Glutamatergic neuron (in vitro differentiated cells): ENCODE measurements around the gene CHRNB1. TPM values are rescaled to one million over a fixed set of nuclear protein-coding genes. Genes with fewer than 3 reads are reported as not detected.

Source experiments
- DNase-seq: peaks from one replicate; pipeline ENCODE4 v3.0.0; 2022
- H3K27ac Mint-ChIP-seq: one replicate; pipeline ENCODE4 v1.8.0; 2020; ENCODE audit warnings: mild to moderate bottlenecking, mixed read lengths, inconsistent platforms; ENCODE audit not compliant: unreplicated experiment
- H3K27me3 Mint-ChIP-seq: one replicate; pipeline ENCODE4 v1.8.0; 2020; ENCODE audit warnings: mild to moderate bottlenecking, moderate library complexity, mixed read lengths, inconsistent platforms; ENCODE audit not compliant: unreplicated experiment
- H3K36me3 Mint-ChIP-seq: one replicate; pipeline ENCODE4 v1.8.0; 2020; ENCODE audit warnings: mild to moderate bottlenecking, mixed read lengths, inconsistent platforms; ENCODE audit not compliant: unreplicated experiment
- H3K4me1 Mint-ChIP-seq: one replicate; pipeline ENCODE4 v1.8.0; 2020; ENCODE audit warnings: mild to moderate bottlenecking, low read depth, mixed read lengths, inconsistent platforms; ENCODE audit not compliant: unreplicated experiment
- H3K4me3 Mint-ChIP-seq: one replicate; pipeline ENCODE4 v1.8.0; 2020; ENCODE audit warnings: mild to moderate bottlenecking, mixed read lengths, inconsistent platforms; ENCODE audit not compliant: unreplicated experiment
- H3K9me3 Mint-ChIP-seq: one replicate; pipeline ENCODE4 v1.8.0; 2020; ENCODE audit warnings: mild to moderate bottlenecking, moderate library complexity, mixed read lengths, inconsistent platforms; ENCODE audit not compliant: unreplicated experiment
- CTCF ChIP-seq: fragments of 200-600 bp; sonication (generic); IDR thresholded peaks from one replicate; pipeline ENCODE4 v1.5.0; 2021; ENCODE audit not compliant: partially characterized antibody, unreplicated experiment
- total RNA-seq: library from RNA; stranded (reverse); fragmentation: NEBNext Ultra II Directional; extraction: Animal tissue kit (Norgen Biotek cat#: 25700); gene quantifications from one replicate; pipeline ENCODE4 v1.2.1, GENCODE V29; 2021; ENCODE audit not compliant: unreplicated experiment

The CHRNB1 gene
- total RNA-seq, 1 donor from 2014 or later, result 16.4 TPM

- Mint-ChIP-seq H3K36me3 (peaks cover 7% of the 10 kb centered on the region), H3K9me3 (peaks cover 11% of the 10 kb centered on the region), H3K4me1 (peaks cover 19% of the 10 kb centered on the region), H3K27ac (peak within 1 kb of the TSS; percentile 45), H3K4me3 (peak within 1 kb of the TSS; percentile 55), H3K27me3 (peaks cover 14% of the 10 kb centered on the region)
- DNase-seq, result no peak
- TF ChIP-seq CTCF, result no peak
Measured at GRCh38 chr17:7419819-7420610, 24.8 kb upstream of the CHRNB1 start, which contains the start of gene SPEM1. Gene SPEM1 (plus strand): TSS chr17:7420324. CDS start chr17:7420385, 61 bp downstream.

- Mint-ChIP-seq H3K27ac (peak overlapping the region; percentile 33), H3K4me1 (peaks cover 19% of the 10 kb centered on the region), H3K27me3 (peaks cover 16% of the 10 kb centered on the region), H3K36me3 (peaks cover 5% of the 10 kb centered on the region), H3K9me3 (peaks cover 11% of the 10 kb centered on the region), H3K4me3 (no peak overlapping the region)
- DNase-seq, result no peak
- TF ChIP-seq CTCF, result no peak
Measured at GRCh38 chr17:7421186-7421585, 23.7 kb upstream of the CHRNB1 start.

GRCh38 chr17:7423679-7424078 is 21.2 kb upstream of the CHRNB1 start:
- no peak overlapping the region for H3K4me3 Mint-ChIP-seq
- H3K9me3 Mint-ChIP-seq, result peaks cover 6% of the 10 kb centered on the region
- no peak for TF ChIP-seq CTCF
- no peaks in the 10 kb centered on the region for H3K36me3 Mint-ChIP-seq
- H3K27me3 Mint-ChIP-seq, result peaks cover 15% of the 10 kb centered on the region
- peaks cover 19% of the 10 kb centered on the region for H3K4me1 Mint-ChIP-seq
- no peak for DNase-seq
- H3K27ac Mint-ChIP-seq, result no peak overlapping the region

- no peak within 1 kb of the TSS for H3K27ac Mint-ChIP-seq
- no peak within 1 kb of the TSS for H3K4me3 Mint-ChIP-seq
- peaks cover 12% of the 10 kb centered on the region for H3K27me3 Mint-ChIP-seq
Measured at GRCh38 chr17:7425316-7425715, 19.5 kb upstream of the CHRNB1 start, which contains the start of gene SPEM2. Gene SPEM2 (plus strand): TSS chr17:7425616. CDS start chr17:7425689, 73 bp downstream.

More at GRCh38 chr17:7425316-7425715, 19.5 kb upstream of the CHRNB1 start, which contains the start of gene SPEM2:
- Mint-ChIP-seq H3K9me3 (peaks cover 2% of the 10 kb centered on the region), H3K36me3 (no peaks in the 10 kb centered on the region), H3K4me1 (peaks cover 6% of the 10 kb centered on the region)
- TF ChIP-seq CTCF, result no peak
- no peak for DNase-seq
